Neural crest cell (in vitro differentiated cells): ENCODE data around the gene SMCO2. TPM values are rescaled to one million over a fixed set of nuclear protein-coding genes. Genes with fewer than 3 reads are reported as not detected.

Experiments used
- DNase-seq: peaks from one replicate; pipeline ENCODE4 v3.0.0; 2021; ENCODE audit warnings: low read depth, mixed read lengths, low spot score
- H3K27ac Mint-ChIP-seq: one replicate; pipeline ENCODE4 v1.8.0; 2021; ENCODE audit warnings: mild to moderate bottlenecking, mixed read lengths; ENCODE audit not compliant: unreplicated experiment
- H3K27me3 Mint-ChIP-seq: 2 replicates; pipeline ENCODE4 v1.8.0; 2021; ENCODE audit warnings: low read depth, mild to moderate bottlenecking, mixed read lengths
- H3K36me3 Mint-ChIP-seq: 2 replicates; pipeline ENCODE4 v1.8.0; 2021; ENCODE audit warnings: low read depth, mild to moderate bottlenecking, mixed read lengths
- H3K4me1 Mint-ChIP-seq: 2 replicates; pipeline ENCODE4 v1.8.0; 2021; ENCODE audit warnings: mixed read lengths
- H3K4me3 Mint-ChIP-seq: one replicate; pipeline ENCODE4 v1.8.0; 2021; ENCODE audit warnings: mild to moderate bottlenecking, mixed read lengths
- H3K9me3 Mint-ChIP-seq: 2 replicates; pipeline ENCODE4 v1.8.0; 2021; ENCODE audit warnings: mixed read lengths
- CTCF ChIP-seq: fragments of 200-600 bp; sonication (generic); conservative IDR thresholded peaks from 2 replicates; pipeline ENCODE4 v1.5.0; 2021; ENCODE audit warnings: antibody characterized with exemption, mild to moderate bottlenecking
- total RNA-seq: library from RNA; stranded (reverse); gene quantifications from 2 replicates; pipeline ENCODE4 v1.2.1, GENCODE V29; 2021

Gene SMCO2
- total RNA-seq, 1 donor from 2014 or later, result not detected

- DNase-seq, result no peak
- Mint-ChIP-seq H3K4me3 (no peak overlapping the region), H3K36me3 (peaks cover 6% of the 10 kb centered on the region), H3K27me3 (no peaks in the 10 kb centered on the region), H3K27ac (peak overlapping the region; percentile 37), H3K4me1 (peaks cover 22% of the 10 kb centered on the region), H3K9me3 (peaks cover 2% of the 10 kb centered on the region)
- TF ChIP-seq CTCF, result no peak
Observed at GRCh38 chr12:27508736-27509431, 62.3 kb downstream of the SMCO2 start.

GRCh38 chr12:27511031-27511722 is 64.6 kb downstream of the SMCO2 start:
- H3K27ac Mint-ChIP-seq, result peak overlapping the region; percentile 4
- peaks cover 2% of the 10 kb centered on the region for H3K9me3 Mint-ChIP-seq
- TF ChIP-seq CTCF, result no peak
- peaks cover 30% of the 10 kb centered on the region for H3K4me1 Mint-ChIP-seq
- H3K36me3 Mint-ChIP-seq, result peaks cover 6% of the 10 kb centered on the region
- no peak overlapping the region for H3K4me3 Mint-ChIP-seq
- no peak for DNase-seq
- no peaks in the 10 kb centered on the region for H3K27me3 Mint-ChIP-seq

- Mint-ChIP-seq H3K36me3 (peaks cover 2% of the 10 kb centered on the region), H3K27ac (no peak overlapping the region), H3K4me3 (no peak overlapping the region), H3K27me3 (no peaks in the 10 kb centered on the region), H3K4me1 (peaks cover 34% of the 10 kb centered on the region), H3K9me3 (peaks cover 1% of the 10 kb centered on the region)
- DNase-seq, result no peak
- no peak for TF ChIP-seq CTCF
Observed at GRCh38 chr12:27511723-27512045, 65.1 kb downstream of the SMCO2 start.

GRCh38 chr12:27513155-27513824 is 66.8 kb downstream of the SMCO2 start:
- H3K36me3 Mint-ChIP-seq, result no peaks in the 10 kb centered on the region
- no peaks in the 10 kb centered on the region for H3K27me3 Mint-ChIP-seq
- H3K4me1 Mint-ChIP-seq, result peaks cover 35% of the 10 kb centered on the region
- H3K27ac Mint-ChIP-seq, result peak overlapping the region; percentile 52
- H3K9me3 Mint-ChIP-seq, result no peaks in the 10 kb centered on the region
- DNase-seq, result no peak
- TF ChIP-seq CTCF, result no peak
- no peak overlapping the region for H3K4me3 Mint-ChIP-seq

GRCh38 chr12:27515671-27516070 is 69.1 kb downstream of the SMCO2 start:
- TF ChIP-seq CTCF, result no peak
- Mint-ChIP-seq H3K4me1 (peaks cover 37% of the 10 kb centered on the region), H3K9me3 (no peaks in the 10 kb centered on the region), H3K36me3 (no peaks in the 10 kb centered on the region), H3K27ac (no peak overlapping the region), H3K27me3 (no peaks in the 10 kb centered on the region), H3K4me3 (no peak overlapping the region)
- DNase-seq, result no peak
